GM23248 (cell line): ENCODE data around the gene MIS12.

ENCODE experiments used
- EZH2 ChIP-seq: fragments of 200-600 bp; sonication (generic); IDR thresholded peaks from 2 replicates; pipeline ENCODE4 v1.6.1; 2018; ENCODE audit warnings: antibody characterized with exemption, mild to moderate bottlenecking; ENCODE audit not compliant: insufficient read depth, poor library complexity, severe bottlenecking
- EZH2phosphoT487 ChIP-seq: fragments of 200-600 bp; sonication (generic); IDR thresholded peaks from 2 replicates; pipeline ENCODE4 v1.6.1; 2018; ENCODE audit warnings: antibody characterized with exemption, moderate library complexity, mild to moderate bottlenecking, low read depth; ENCODE audit not compliant: insufficient read depth

GRCh38 chr17:5439446-5439764, 47.0 kb upstream of the MIS12 start:
- TF ChIP-seq EZH2 (no peak), EZH2phosphoT487 (no peak)
